CD4-positive, alpha-beta T cell (primary cell): Measurements from ENCODE around the gene NAPSA. TPM values are rescaled to one million over a fixed set of nuclear protein-coding genes. Genes with fewer than 3 reads are reported as not detected.

Source experiments
- ATAC-seq: fragments of 200-7000 bp; cut with Tn5 transposase; one replicate; pipeline ENCODE4 v1.10.0; 2022; ENCODE audit warnings: mild to moderate bottlenecking; ENCODE audit not compliant: poor library complexity
- CTCF ChIA-PET: fragments of 350-600 bp; sonication (Branson Sonifier 250); formaldehyde crosslinking; loops from one replicate; lab custom pipeline; 2021; ENCODE audit warnings: antibody characterized with exemption, inconsistent platforms; lab: Charles Lee
- POLR2A ChIA-PET: fragments of 350-600 bp; sonication (Branson Sonifier 250); formaldehyde crosslinking; loops from one replicate; lab custom pipeline; 2021; ENCODE audit warnings: antibody characterized with exemption, inconsistent platforms; lab: Charles Lee
- DNase-seq, 14 experiments: peaks; one replicate each; pipeline ENCODE4 v3.0.0-alpha.2; 2013 to 2020; ENCODE audit warnings: mixed read lengths in 2 of 14
- H3K27ac ChIP-seq, 2 donors: one replicate each; pipeline versions ENCODE4 v1.5.1 to v1.7.0; 2013; ENCODE audit warnings: low read length in 2 of 2, low read depth in 1 of 2, mild to moderate bottlenecking in 1 of 2
- H3K27me3 ChIP-seq, 2 experiments: 1 replicate in 1 of 2; 2 replicates in 1 of 2; pipeline versions ENCODE4 v1.6.1 to v1.7.0; 2013; ENCODE audit warnings: low read length in 2 of 2, control low read depth in 1 of 2, mild to moderate bottlenecking in 1 of 2, moderate library complexity in 1 of 2; ENCODE audit not compliant: insufficient read depth in 2 of 2, control insufficient read depth in 1 of 2
- H3K36me3 ChIP-seq: one replicate; pipeline ENCODE4 v1.6.1; 2013; ENCODE audit warnings: low read length, control low read depth; ENCODE audit not compliant: insufficient read depth
- H3K4me1 ChIP-seq: one replicate; pipeline ENCODE4 v1.6.1; 2013; ENCODE audit warnings: low read length, control low read depth; ENCODE audit not compliant: insufficient read depth
- H3K4me3 ChIP-seq: one replicate; pipeline ENCODE4 v1.5.1; 2013; ENCODE audit warnings: mild to moderate bottlenecking, low read length, moderate library complexity
- H3K9me3 ChIP-seq, 2 experiments: 1 replicate in 1 of 2; 2 replicates in 1 of 2; pipeline versions ENCODE4 v1.6.1 to v1.7.0; 2013; ENCODE audit warnings: low read length in 2 of 2, mild to moderate bottlenecking in 2 of 2, control low read depth in 1 of 2, moderate library complexity in 1 of 2; ENCODE audit not compliant: control insufficient read depth in 1 of 2, insufficient read depth in 1 of 2
- H3K27ac Mint-ChIP-seq: one replicate; pipeline ENCODE4 v1.8.0; 2020; ENCODE audit warnings: mixed read lengths
- H3K27me3 Mint-ChIP-seq: one replicate; pipeline ENCODE4 v1.8.0; 2021; ENCODE audit warnings: mixed read lengths
- H3K36me3 Mint-ChIP-seq: one replicate; pipeline ENCODE4 v1.8.0; 2021; ENCODE audit warnings: low read depth, mixed read lengths
- H3K4me1 Mint-ChIP-seq: one replicate; pipeline ENCODE4 v1.8.0; 2021; ENCODE audit warnings: low read depth, mixed read lengths
- H3K4me3 Mint-ChIP-seq: one replicate; pipeline ENCODE4 v1.8.0; 2020; ENCODE audit warnings: mild to moderate bottlenecking, mixed read lengths
- H3K9me3 Mint-ChIP-seq: one replicate; pipeline ENCODE4 v1.8.0; 2020; ENCODE audit warnings: mixed read lengths
- intact Hi-C, 2 experiments: fragments of 100-400 bp; cut with DNase I in 1 of 2; cut with micrococcal nuclease in 1 of 2; formaldehyde crosslinking; loops; one replicate each; pipeline versions ENCODE4 v1.15.1 to v1.9.0; 2023 to 2025; cut with DNase I, micrococcal nuclease
- total RNA-seq, 174 experiments: library from RNA in 2 of 174; stranded (reverse) in 2 of 174; gene quantifications; one replicate each; pipeline ENCODE4 v1.2.3 and lab custom pipeline; 2021 to 2026
- TF ChIP-seq, protein P1 (sequence below): fragments of 200-600 bp; IDR thresholded peaks from one replicate; pipeline ENCODE4 v1.8.0; 2022; ENCODE audit warnings: antibody characterized with exemption, mild to moderate bottlenecking

NAPSA gene
- total RNA-seq, 2 experiments from 2014 or later = 0.61 to 0.91 TPM

GRCh38 chr19:50314724-50315708 is 50.4 kb downstream of the NAPSA start:
- peaks cover 23% of the 10 kb centered on the region for H3K4me1 Mint-ChIP-seq
- Histone ChIP-seq H3K27me3 (peaks cover 56 to 71% of the 10 kb centered on the region in 2 experiments), H3K4me3 (no peak overlapping the region), H3K9me3 (peaks cover 0 to 9% of the 10 kb centered on the region in 2 experiments), H3K27ac (no peak overlapping the region), H3K4me1 (peaks cover 12% of the 10 kb centered on the region), H3K36me3 (no peaks in the 10 kb centered on the region)
- H3K9me3 Mint-ChIP-seq = no peaks in the 10 kb centered on the region
- H3K4me3 Mint-ChIP-seq = no peak overlapping the region
- H3K27me3 Mint-ChIP-seq = peaks cover 86% of the 10 kb centered on the region
- H3K27ac Mint-ChIP-seq = no peak overlapping the region
- CTCF ChIA-PET = interaction anchor here (0.6 kb wide), 1 partner anchor 243 kb away, joined by 3 read pairs; no protein-coding TSS in a partner anchor
- TF ChIP-seq, protein P1, sequence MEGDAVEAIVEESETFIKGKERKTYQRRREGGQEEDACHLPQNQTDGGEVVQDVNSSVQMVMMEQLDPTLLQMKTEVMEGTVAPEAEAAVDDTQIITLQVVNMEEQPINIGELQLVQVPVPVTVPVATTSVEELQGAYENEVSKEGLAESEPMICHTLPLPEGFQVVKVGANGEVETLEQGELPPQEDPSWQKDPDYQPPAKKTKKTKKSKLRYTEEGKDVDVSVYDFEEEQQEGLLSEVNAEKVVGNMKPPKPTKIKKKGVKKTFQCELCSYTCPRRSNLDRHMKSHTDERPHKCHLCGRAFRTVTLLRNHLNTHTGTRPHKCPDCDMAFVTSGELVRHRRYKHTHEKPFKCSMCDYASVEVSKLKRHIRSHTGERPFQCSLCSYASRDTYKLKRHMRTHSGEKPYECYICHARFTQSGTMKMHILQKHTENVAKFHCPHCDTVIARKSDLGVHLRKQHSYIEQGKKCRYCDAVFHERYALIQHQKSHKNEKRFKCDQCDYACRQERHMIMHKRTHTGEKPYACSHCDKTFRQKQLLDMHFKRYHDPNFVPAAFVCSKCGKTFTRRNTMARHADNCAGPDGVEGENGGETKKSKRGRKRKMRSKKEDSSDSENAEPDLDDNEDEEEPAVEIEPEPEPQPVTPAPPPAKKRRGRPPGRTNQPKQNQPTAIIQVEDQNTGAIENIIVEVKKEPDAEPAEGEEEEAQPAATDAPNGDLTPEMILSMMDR = no peak
- H3K36me3 Mint-ChIP-seq = no peaks in the 10 kb centered on the region
- intact Hi-C loops = no loop called here
- no peak for ATAC-seq
- POLR2A ChIA-PET = no interaction called here
- peak in 1 of 14 experiments; percentile 12 for DNase-seq

DNA sequence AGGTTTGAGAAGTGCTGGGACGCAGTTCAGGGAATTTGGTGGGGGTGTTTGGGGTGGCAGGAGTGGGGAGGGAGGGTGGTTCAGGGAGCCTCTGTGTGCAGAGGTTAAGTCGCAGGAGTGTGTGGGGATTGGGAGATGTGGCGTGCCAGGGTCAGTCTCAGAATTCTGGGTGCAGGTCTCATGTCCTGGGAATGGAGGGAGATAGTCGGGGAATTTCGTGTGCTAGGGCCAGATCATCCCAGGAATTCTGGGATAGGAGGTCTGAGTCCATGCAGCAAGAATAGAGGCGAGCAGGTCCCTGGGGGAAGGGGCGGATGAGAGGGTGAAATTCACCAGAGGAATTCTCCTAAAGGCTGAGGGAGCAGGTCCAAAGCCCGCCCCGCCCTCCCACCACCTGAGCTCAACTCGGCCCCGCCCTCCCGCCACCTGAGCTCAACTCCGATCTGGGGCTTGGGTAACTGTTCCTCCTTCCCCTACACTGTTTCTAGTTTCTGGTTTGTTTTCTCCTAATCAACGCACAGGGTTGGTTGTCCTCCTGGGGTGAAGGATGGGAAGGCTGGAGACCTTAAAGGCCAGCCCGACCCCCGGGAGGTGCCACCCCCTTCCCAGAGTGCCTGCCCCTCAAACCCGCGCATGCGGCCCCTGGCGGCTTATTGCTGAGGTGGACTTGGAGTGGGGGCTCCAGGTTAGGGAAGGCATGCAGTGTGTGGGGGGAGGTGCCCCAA is 51.5 kb downstream of the NAPSA start:
- H3K4me3 ChIP-seq = no peak overlapping the region
- intact Hi-C loops = no loop called here
- ChIA-PET POLR2A (no interaction called here), CTCF (no interaction called here)
- TF ChIP-seq, protein P1 = no peak
- no peak overlapping the region for H3K27ac ChIP-seq
- peaks cover 60 to 81% of the 10 kb centered on the region in 2 experiments for H3K27me3 ChIP-seq
- ATAC-seq = no peak
- no peak for DNase-seq
- H3K4me1 ChIP-seq = peaks cover 12% of the 10 kb centered on the region
- H3K4me3 Mint-ChIP-seq = no peak overlapping the region
- no peaks in the 10 kb centered on the region for H3K36me3 ChIP-seq
- H3K36me3 Mint-ChIP-seq = no peaks in the 10 kb centered on the region
- peaks cover 23% of the 10 kb centered on the region for H3K4me1 Mint-ChIP-seq
- H3K9me3 Mint-ChIP-seq = no peaks in the 10 kb centered on the region
- no peak overlapping the region for H3K27ac Mint-ChIP-seq
- H3K9me3 ChIP-seq = peaks cover 0 to 9% of the 10 kb centered on the region in 2 experiments
- peaks cover 82% of the 10 kb centered on the region for H3K27me3 Mint-ChIP-seq

- POLR2A ChIA-PET = no interaction called here
- peaks cover 0 to 9% of the 10 kb centered on the region in 2 experiments for H3K9me3 ChIP-seq
- H3K36me3 ChIP-seq = no peaks in the 10 kb centered on the region
- H3K4me1 Mint-ChIP-seq = peaks cover 23% of the 10 kb centered on the region
- peaks cover 62 to 85% of the 10 kb centered on the region in 2 experiments for H3K27me3 ChIP-seq
- no peak overlapping the region for H3K4me3 ChIP-seq
- intact Hi-C loops = no loop called here
- H3K27ac ChIP-seq = no peak overlapping the region
- no peak for DNase-seq
- H3K27me3 Mint-ChIP-seq = peaks cover 85% of the 10 kb centered on the region
- H3K4me1 ChIP-seq = peaks cover 12% of the 10 kb centered on the region
- H3K27ac Mint-ChIP-seq = no peak overlapping the region
- TF ChIP-seq, protein P1 = no peak
- ATAC-seq = no peak
- no peak overlapping the region for H3K4me3 Mint-ChIP-seq
- H3K36me3 Mint-ChIP-seq = no peaks in the 10 kb centered on the region
- CTCF ChIA-PET = no interaction called here
- no peaks in the 10 kb centered on the region for H3K9me3 Mint-ChIP-seq
These were observed 52.2 kb downstream of the NAPSA start for GRCh38 chr19:50312967-50313811.
